ENCODE data around the gene MRTFA.

MRTFA gene

DNA sequence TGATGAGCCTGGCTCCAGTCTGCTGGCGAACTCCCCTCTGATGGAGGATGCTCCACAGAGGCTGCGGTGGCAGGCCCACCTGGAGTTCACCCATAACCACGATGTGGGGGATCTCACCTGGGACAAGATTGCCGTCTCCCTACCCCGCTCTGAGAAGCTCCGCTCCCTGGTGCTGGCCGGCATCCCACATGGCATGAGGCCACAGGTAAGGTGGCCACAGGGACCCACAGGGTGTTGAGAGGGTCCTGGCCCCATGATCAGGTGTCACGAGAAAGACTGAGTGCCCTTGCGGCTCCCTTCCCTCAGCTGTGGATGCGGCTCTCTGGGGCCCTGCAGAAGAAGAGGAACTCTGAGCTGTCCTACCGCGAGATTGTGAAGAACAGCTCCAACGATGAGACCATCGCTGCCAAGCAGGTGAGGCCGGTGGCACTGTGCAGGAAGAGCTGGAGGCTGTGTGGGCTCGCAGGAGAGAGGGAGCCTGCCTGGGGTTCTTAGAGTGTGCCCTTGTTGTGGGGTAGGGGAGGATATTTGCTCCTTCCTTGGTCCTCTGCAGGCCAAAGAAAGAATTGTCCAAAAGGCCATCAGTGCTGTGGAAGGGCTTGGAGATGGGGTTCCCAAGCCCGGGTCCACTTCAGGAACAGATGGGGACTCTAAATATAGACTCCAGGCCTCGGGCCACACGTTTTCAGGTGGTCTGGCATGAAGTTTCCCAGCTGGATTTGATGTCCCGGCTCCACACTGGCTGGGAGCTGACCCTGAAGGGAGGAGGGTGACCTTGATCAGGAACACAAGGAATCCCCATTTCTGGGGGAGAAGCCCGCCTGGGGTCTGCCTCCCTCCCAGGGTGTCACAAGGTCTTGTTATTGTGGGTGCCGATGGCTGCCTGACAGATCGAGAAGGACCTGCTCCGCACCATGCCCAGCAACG, 232.0 kb downstream of the MRTFA start:
- Histone ChIP-seq H3K27me3 (no peaks in the 10 kb centered on the region), H3K4me1 (peaks cover 0 to 2% (median 0%) of the 10 kb centered on the region in 4 donors), H3K4me3 (no peak overlapping the region), H3K27ac (no peak overlapping the region), H3K9me3 (no peaks in the 10 kb centered on the region), H3K36me3 (peaks cover 33 to 85% (median 85%) of the 10 kb centered on the region in 3 donors)
- intact Hi-C loops (cut with DNase I; ENCODE audit: low total_unique reads): no loop called here
- TF ChIP-seq, protein P1, sequence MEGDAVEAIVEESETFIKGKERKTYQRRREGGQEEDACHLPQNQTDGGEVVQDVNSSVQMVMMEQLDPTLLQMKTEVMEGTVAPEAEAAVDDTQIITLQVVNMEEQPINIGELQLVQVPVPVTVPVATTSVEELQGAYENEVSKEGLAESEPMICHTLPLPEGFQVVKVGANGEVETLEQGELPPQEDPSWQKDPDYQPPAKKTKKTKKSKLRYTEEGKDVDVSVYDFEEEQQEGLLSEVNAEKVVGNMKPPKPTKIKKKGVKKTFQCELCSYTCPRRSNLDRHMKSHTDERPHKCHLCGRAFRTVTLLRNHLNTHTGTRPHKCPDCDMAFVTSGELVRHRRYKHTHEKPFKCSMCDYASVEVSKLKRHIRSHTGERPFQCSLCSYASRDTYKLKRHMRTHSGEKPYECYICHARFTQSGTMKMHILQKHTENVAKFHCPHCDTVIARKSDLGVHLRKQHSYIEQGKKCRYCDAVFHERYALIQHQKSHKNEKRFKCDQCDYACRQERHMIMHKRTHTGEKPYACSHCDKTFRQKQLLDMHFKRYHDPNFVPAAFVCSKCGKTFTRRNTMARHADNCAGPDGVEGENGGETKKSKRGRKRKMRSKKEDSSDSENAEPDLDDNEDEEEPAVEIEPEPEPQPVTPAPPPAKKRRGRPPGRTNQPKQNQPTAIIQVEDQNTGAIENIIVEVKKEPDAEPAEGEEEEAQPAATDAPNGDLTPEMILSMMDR (IDR thresholded peaks at IDR 0.05): no peak
- no peak for DNase-seq

DNA sequence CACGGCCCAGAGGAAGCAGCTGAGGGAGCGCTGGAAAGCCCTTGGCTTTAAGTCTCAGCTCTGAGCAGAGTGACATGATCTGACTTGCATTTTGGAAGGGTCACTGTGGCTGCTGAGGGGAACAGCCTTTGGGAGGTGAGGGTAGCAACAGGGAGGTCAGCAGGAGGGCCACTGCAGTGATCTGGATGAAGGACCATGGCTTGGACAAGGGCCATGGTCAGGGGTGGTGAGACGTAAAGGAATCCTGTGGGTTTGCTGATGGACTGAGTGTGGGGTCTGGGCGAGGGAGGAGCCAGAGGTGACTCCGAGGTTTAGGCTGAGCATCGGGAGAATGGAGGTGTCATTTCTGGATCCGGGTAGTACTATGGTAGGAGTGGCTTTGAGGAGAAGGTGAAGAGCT, 232.9 kb downstream of the MRTFA start:
- TF ChIP-seq, protein P1 (IDR thresholded peaks at IDR 0.05): no peak
- no peaks in the 10 kb centered on the region for H3K27me3 ChIP-seq
- no peak overlapping the region for H3K27ac ChIP-seq
- peaks cover 0 to 5% (median 0%) of the 10 kb centered on the region in 4 donors for H3K4me1 ChIP-seq
- H3K4me3 ChIP-seq: no peak overlapping the region
- H3K36me3 ChIP-seq: peaks cover 28 to 76% (median 76%) of the 10 kb centered on the region in 3 donors
- no peaks in the 10 kb centered on the region for H3K9me3 ChIP-seq
- DNase-seq: no peak
- intact Hi-C loops (cut with DNase I; ENCODE audit: low total_unique reads): no loop called here

DNA sequence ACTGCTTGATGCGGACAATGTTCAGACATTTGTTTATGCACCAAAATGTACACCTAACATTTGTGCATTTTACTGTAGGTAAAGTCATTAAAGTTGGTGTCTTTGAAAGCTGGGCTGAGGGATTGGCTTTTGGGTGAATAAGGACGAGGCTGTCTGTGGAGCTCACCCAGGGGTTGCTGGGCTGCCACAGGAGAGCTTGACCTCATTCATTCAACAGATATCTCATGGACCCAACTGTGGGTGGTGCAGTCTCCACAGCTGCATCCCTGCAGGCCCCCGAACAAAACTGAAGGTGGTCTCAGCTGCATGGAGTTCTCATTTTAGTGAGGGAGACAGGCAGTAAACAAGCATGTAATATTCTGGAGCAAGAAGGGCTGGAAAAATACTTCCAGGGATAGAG, 233.4 kb downstream of the MRTFA start:
- H3K4me3 ChIP-seq: no peak overlapping the region
- H3K9me3 ChIP-seq: no peaks in the 10 kb centered on the region
- H3K27ac ChIP-seq: no peak overlapping the region
- intact Hi-C loops (cut with DNase I; ENCODE audit: low total_unique reads): no loop called here
- TF ChIP-seq, protein P1 (IDR thresholded peaks at IDR 0.05): no peak
- no peaks in the 10 kb centered on the region for H3K27me3 ChIP-seq
- peaks cover 23 to 71% (median 71%) of the 10 kb centered on the region in 3 donors for H3K36me3 ChIP-seq
- no peak for DNase-seq
- H3K4me1 ChIP-seq: peaks cover 0 to 5% (median 0%) of the 10 kb centered on the region in 4 donors

DNA sequence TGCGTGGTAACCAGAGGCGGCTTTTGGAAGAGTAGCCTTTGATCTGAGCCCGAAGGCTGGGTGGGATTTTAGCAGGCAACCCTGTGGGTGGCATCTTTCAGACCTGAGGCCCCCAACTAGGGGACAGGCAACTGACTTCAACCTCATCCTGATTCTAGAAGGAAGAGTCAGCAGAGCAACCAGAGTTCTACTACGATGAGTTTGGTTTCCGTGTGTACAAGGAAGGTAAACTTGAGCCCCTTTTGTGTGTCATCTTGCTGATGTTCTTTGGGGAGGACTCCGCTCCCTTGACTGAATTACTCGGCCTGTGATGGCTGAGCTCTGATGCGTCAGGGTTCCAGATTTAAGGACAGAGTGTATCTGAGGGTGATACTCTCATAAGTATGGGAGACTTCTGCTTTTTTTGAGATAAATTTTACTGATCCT, 234.5 kb downstream of the MRTFA start:
- intact Hi-C loops (cut with DNase I; ENCODE audit: low total_unique reads): no loop called here
- Histone ChIP-seq H3K27ac (no peak overlapping the region), H3K27me3 (no peaks in the 10 kb centered on the region), H3K4me3 (no peak overlapping the region), H3K9me3 (no peaks in the 10 kb centered on the region), H3K36me3 (peaks cover 19 to 60% (median 59%) of the 10 kb centered on the region in 3 donors), H3K4me1 (peaks cover 0 to 7% (median 3%) of the 10 kb centered on the region in 4 donors)
- TF ChIP-seq, protein P1 (IDR thresholded peaks at IDR 0.05): no peak
- no peak for DNase-seq

DNA sequence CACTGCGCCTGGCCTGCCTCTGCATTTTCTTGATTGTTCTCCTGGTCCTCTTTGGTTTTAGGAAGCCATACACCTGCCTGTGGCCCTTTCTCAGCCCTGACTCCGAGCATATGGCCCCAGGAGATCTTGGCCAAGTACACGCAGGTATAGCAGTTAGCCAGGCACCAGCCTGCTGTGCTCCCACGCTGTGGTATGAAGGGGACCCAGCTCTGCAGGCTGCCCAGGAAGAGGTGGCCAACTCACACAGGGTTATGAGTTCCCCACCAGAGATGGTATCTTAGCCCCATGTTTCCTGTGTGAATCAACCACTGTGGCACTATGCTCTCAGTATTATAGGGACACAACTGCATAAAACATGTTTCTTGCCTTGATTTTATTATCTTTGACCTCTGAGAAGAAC, 235.0 kb downstream of the MRTFA start:
- intact Hi-C loops (cut with DNase I; ENCODE audit: low total_unique reads): no loop called here
- no peak for DNase-seq
- peaks cover 15 to 55% (median 55%) of the 10 kb centered on the region in 3 donors for H3K36me3 ChIP-seq
- no peak overlapping the region for H3K27ac ChIP-seq
- H3K4me1 ChIP-seq: peaks cover 0 to 10% (median 4%) of the 10 kb centered on the region in 4 donors
- no peak overlapping the region for H3K4me3 ChIP-seq
- TF ChIP-seq, protein P1 (IDR thresholded peaks at IDR 0.05): no peak
- H3K27me3 ChIP-seq: no peaks in the 10 kb centered on the region
- H3K9me3 ChIP-seq: no peaks in the 10 kb centered on the region

All from tibial artery (tissue), 4 donors.